ENCODE data around the gene NCBP3. TPM values are rescaled to one million over a fixed set of nuclear protein-coding genes. Genes with fewer than 3 reads are reported as not detected.
"Not testable (repeated sequence)": the region's sequence is repeated elsewhere in the genome, so short reads cannot be mapped to it uniquely, and the experiment has no call there.

The NCBP3 gene
- total RNA-seq, 1 donor from 2014 or later: 20.7 TPM

GRCh38 chr17:3793258-3793657, 52.8 kb downstream of the NCBP3 start:
- not testable (repeated sequence) for DNase-seq (ENCODE audit: low spot score)

- no peak for DNase-seq (ENCODE audit: low spot score)
Measured at GRCh38 chr17:3792481-3792880, 53.6 kb downstream of the NCBP3 start.

DNA sequence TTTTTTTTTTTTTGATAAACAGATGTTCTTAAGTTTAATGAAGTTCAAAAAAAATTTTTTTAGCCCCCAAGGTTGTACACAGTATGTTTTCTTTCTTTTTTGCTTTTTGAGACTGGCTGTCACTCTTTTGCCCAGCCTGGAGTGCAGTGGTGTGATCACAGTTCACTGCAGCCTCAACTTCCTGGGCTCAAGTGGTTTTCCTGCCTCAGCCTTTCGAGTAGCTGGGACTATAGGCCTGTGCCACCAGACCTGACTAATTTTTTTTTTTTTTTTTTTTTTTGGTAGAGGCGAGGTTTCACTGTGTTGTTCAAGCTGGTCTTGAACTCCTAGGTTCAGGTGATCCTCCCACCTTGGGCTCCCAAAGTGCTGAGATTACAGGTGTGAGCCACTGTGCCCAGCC, 57.8 kb downstream of the NCBP3 start:
- DNase-seq (ENCODE audit: low spot score): no peak

DNA sequence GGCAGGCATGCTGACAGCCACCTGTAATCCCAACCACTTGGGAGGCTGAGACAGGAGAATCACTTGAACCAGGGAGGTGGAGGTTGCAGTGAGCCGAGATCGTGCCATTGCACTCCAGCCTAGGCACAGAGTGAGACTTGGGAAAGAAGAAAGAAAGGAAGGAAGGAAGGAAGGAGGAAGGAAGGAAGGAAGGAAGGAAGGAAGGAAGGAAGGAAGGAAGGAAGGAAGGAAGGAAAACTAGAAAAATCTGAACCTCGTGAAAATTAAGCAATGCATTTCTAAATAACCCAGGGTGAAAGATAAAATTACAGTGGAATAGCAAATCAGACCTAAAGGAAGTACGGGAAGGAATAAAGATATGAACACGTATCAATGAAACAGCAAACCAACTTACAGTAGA, 60.7 kb downstream of the NCBP3 start:
- DNase-seq (ENCODE audit: low spot score): not testable (repeated sequence)

DNA sequence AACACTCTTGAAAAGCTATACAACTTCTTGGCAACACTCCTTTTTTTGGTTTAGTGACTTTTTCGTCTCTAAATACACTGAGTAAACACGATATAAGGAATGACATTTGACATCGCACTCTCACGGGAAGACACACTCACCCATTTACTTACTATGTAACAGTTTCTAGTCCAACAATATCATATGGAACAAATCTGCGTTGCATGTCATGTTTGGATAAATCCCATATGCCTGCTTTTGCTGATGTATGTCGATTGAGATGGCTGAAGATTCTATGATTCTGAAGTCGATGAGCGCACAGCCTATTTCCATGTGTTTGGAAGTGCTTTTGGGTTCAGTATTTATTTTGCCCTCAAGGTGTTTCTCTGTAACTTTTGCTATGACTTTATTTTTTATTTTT, 63.3 kb downstream of the NCBP3 start:
- DNase-seq (ENCODE audit: low spot score): no peak

DNA sequence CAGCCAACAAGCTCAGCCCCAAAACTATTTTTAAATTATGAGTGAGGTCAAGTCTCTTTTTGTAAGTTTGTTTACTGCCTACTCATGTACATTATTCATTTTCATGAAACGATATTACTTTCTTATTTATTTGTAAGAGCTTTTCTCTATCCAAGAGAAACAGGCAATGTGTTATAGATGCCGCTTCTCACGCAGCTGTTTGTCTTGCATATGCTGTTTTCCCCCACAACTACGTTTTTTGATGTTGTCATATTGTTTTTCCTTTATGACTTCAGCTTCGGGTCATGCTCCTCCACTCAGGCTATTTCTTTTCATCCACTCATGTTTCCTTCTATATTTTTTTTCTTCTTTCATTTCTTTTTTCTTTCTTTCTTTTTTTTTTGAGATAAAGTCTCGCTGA, 65.1 kb downstream of the NCBP3 start:
- no peak for DNase-seq (ENCODE audit: low spot score)

GRCh38 chr17:3777366-3778120, 68.5 kb downstream of the NCBP3 start:
- no peak for DNase-seq (ENCODE audit: low spot score)

DNA sequence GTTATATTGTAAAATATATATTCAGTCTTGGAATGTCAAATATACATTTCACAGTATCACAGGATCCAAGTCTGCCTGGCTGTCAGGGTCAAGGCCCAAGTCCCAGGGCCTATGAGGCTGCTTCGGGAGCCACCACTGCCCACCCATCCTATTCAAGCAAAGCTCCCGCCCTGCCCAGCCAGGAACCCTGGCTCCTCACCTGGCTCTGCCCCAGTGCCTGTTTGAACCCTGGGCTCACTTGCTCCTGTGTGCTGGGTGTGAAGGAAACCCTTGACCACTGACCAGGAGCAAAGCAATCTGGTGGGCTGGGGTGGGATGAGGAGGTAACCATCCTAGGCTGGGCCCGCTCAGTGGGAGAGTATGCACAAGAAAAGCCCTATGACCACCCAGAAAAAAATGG, 72.1 kb downstream of the NCBP3 start:
- DNase-seq (ENCODE audit: low spot score): no peak

DNA sequence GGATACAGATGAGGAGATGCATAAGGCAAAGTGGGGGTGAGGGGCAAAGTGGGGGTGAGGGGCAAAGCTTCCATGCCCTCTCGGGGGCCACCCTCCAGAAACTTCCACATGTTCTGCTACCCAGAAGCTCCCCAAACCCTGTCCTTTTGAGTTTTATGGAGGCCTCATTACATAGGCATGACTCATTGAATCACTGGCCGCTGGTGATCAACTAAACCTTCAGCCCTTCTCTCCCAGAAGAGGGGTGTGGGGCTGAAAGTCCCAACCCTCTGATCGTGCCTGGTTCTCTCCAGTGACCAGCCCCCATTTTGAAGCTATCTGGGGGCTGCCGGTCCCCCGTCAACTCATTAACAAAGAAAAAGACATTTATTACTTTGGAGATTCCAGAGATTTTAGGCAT, 72.5 kb downstream of the NCBP3 start:
- DNase-seq (ENCODE audit: low spot score): peak; percentile 69

DNA sequence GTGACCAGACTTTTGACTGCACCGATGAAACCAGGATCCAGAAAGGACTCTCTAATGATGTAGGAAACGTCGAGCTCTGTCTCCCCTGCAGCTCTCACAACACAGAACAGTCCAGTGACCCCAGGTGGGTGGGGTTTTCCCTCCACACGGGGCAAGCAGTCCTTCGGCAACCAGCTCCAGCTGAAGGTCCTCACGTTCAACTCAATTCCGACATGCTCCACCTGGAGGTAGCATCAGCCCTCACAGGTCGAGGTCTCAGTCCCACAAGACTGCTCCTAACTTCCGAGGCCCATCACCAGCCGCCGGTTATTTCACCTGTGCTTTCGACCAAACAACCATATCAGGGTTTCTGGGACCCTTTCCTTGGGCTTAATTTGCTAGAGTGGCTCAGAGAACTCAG, 73.3 kb downstream of the NCBP3 start:
- no peak for DNase-seq (ENCODE audit: low spot score)

DNA sequence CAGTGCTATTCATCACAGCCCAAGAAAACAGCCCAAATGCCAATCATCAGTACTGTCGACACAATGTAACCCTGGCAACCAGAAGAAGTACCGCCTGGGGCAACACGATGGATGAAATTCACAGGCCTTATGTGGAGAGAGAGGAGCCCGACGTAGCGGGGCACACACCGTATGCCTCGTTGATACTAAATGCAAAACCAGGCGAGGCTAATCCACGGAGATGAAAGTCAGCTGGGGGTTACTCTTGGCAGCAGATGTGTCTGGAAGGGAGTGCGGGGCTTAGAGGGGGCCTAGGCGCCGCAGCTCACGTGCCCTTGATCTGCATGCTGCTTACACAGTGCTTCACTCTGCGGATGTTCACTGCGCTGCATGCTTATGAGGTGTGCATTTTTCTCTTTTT, 74.9 kb downstream of the NCBP3 start:
- no peak for DNase-seq (ENCODE audit: low spot score)

GRCh38 chr17:3770466-3770865, 75.6 kb downstream of the NCBP3 start:
- DNase-seq (ENCODE audit: low spot score): no peak

DNA sequence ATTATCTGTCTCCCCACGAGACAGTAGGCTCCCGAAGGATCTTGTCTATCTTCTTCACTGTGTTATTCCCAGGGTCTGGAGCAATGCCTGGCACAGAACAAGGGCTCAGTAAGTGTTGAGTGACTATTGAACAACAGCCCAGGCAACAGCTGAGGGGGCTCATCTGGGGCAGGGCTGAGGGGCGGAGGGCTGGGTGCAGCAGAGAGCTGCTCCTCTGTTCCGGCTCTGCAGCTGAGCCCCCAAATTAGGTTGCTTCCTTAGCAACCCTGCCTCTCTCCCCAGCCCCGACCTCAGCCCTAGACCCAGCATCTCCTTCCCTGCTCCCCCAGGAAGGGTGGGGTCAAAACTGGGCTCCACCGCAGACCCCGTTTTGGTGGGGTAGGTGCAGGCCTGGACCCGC, 77.3 kb downstream of the NCBP3 start:
- DNase-seq (ENCODE audit: low spot score): no peak

DNA sequence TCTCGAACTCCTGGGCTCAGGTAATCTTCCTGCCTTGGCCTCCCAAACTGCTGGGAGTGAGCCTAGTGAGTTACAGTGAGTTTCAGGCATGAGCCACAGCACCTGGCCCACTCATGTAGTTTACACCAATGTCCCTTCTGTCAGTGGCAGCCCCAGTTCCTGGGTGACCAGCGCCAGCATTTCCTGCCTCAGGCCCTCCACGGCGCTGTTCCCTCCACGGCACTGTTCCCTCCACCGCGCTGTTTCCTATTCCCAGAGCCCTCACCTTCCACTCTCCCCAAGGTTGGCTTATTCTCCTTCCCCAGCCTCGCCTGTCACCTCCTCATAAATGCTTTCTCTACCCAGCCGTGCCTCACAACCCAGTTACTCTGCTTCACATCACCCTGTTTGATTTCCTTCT, 77.7 kb downstream of the NCBP3 start:
- DNase-seq (ENCODE audit: low spot score): no peak

DNA sequence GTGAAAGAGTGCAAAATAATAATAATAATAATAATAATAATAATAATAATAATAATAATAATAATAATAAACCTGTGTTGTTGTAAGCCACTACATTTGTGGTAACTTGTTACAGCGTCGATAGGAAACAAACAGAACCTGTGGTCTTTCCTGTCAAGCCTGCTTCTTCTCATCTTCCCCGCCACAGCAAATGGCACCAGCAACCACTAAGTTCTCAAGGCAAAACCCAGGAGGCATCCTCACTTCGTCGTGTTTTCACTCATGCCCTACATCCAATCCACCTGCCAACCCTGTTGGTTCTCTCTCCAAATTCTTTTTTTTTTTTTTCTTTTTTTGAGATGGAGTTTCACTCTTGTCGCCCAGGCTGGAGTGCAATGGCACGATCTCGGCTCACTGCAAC, 79.3 kb downstream of the NCBP3 start:
- DNase-seq (ENCODE audit: low spot score): no peak

- DNase-seq (ENCODE audit: low spot score): no peak
Measured at GRCh38 chr17:3765981-3766380, 80.1 kb downstream of the NCBP3 start.

GRCh38 chr17:3763777-3764170, 82.3 kb downstream of the NCBP3 start:
- no peak for DNase-seq (ENCODE audit: low spot score)

- DNase-seq (ENCODE audit: low spot score): no peak
Measured at GRCh38 chr17:3762922-3763776, 82.9 kb downstream of the NCBP3 start.

- no peak for DNase-seq (ENCODE audit: low spot score)
Measured at GRCh38 chr17:3761918-3762380, 84.1 kb downstream of the NCBP3 start.

- no peak for DNase-seq (ENCODE audit: low spot score)
Measured at GRCh38 chr17:3761036-3761917, 84.8 kb downstream of the NCBP3 start.

- no peak for DNase-seq (ENCODE audit: low spot score)
Measured at GRCh38 chr17:3759597-3760216, 86.3 kb downstream of the NCBP3 start.
